Prostate gland (tissue), 2 donors: ENCODE results near the gene ATF5.

Experiments
- POLR2A ChIP-seq: fragments of 450-650 bp; IDR thresholded peaks from one replicate; pipeline ENCODE4 v1.6.1; 2016; ENCODE audit warnings: antibody characterized with exemption, mild to moderate bottlenecking
- POLR2AphosphoS5 ChIP-seq: sonication (generic); formaldehyde crosslinking; IDR thresholded peaks from one replicate; pipeline ENCODE4 v1.6.1; 2017; ENCODE audit warnings: antibody characterized with exemption
- TF ChIP-seq, protein P1 (sequence below), 4 experiments: fragments of 200-600 bp in 2 of 4; fragments of 450-650 bp in 2 of 4; sonication (generic) in 2 of 4; IDR thresholded peaks; 1 replicate in 3 of 4; 2 replicates in 1 of 4; pipeline ENCODE4 v1.5.1; 2016 to 2019; ENCODE audit warnings: antibody characterized with exemption in 4 of 4, mild to moderate bottlenecking in 2 of 4, moderate library complexity in 2 of 4

DNA sequence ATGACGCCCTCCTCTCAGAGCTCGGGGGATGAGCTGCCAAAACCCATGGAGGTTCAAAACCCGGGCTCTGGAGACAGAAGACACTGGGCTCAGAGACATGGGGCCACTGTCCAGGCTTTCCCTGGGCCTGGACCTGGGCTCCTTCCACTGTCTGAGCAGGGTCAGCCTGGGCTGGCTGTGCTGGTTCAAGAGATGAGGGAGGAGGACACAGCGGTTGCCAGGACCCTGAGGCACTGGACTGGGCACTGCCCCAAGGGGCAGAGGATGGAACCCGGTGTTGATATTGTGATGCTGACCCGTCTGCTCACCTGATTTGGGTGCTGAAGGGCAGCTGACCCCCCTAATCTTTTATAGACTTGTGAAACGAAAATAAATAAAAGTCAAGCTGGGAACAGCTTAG lies 46.0 kb downstream of the ATF5 start:
- TF ChIP-seq, protein P1, sequence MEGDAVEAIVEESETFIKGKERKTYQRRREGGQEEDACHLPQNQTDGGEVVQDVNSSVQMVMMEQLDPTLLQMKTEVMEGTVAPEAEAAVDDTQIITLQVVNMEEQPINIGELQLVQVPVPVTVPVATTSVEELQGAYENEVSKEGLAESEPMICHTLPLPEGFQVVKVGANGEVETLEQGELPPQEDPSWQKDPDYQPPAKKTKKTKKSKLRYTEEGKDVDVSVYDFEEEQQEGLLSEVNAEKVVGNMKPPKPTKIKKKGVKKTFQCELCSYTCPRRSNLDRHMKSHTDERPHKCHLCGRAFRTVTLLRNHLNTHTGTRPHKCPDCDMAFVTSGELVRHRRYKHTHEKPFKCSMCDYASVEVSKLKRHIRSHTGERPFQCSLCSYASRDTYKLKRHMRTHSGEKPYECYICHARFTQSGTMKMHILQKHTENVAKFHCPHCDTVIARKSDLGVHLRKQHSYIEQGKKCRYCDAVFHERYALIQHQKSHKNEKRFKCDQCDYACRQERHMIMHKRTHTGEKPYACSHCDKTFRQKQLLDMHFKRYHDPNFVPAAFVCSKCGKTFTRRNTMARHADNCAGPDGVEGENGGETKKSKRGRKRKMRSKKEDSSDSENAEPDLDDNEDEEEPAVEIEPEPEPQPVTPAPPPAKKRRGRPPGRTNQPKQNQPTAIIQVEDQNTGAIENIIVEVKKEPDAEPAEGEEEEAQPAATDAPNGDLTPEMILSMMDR (IDR thresholded peaks at IDR 0.05), result no peak
- TF ChIP-seq POLR2AphosphoS5 (no peak), POLR2A (no peak)
